ENCODE results near the gene C19orf47. TPM values are rescaled to one million over a fixed set of nuclear protein-coding genes. Genes with fewer than 3 reads are reported as not detected.

The C19orf47 gene
- total and polyA plus RNA-seq, 4 donors: 6.9 to 24.4 (median 15.8) TPM

- Histone ChIP-seq H3K9me3 (ENCODE audit: control insufficient read depth, insufficient read depth, low read length) (no peaks in the 10 kb centered on the region), H3K4me1 (ENCODE audit: control insufficient read depth, insufficient read depth, low read length) (no peaks in the 10 kb centered on the region), H3K27me3 (ENCODE audit: control insufficient read depth, insufficient read depth, low read length) (no peaks in the 10 kb centered on the region), H3K4me3 (ENCODE audit: low read depth, low read length) (no peak within 1 kb of the TSS), H3K36me3 (ENCODE audit: control insufficient read depth, insufficient read depth, low read length) (peaks cover 13% of the 10 kb centered on the region), H3K27ac (ENCODE audit: low read depth, low read length) (no peak within 1 kb of the TSS)
- WGBS (ENCODE audit: insufficient coverage): 83% methylated on average over 10 of the region's 10 CpGs
- no peak for DNase-seq (ENCODE audit: low read depth in 4 of 6, low spot score in 6 of 6)
These were observed 42.0 kb upstream of the C19orf47 start, which contains the start of gene HIPK4 for GRCh38 chr19:40390084-40390742. Gene HIPK4 (minus strand): TSS chr19:40390181. CDS start chr19:40389902, 279 bp downstream.

GRCh38 chr19:40389404-40390083 lies 41.3 kb upstream of the C19orf47 start:
- no peak overlapping the region for H3K27ac ChIP-seq (ENCODE audit: low read depth, low read length)
- H3K4me3 ChIP-seq (ENCODE audit: low read depth, low read length): no peak overlapping the region
- H3K9me3 ChIP-seq (ENCODE audit: control insufficient read depth, insufficient read depth, low read length): no peaks in the 10 kb centered on the region
- H3K4me1 ChIP-seq (ENCODE audit: control insufficient read depth, insufficient read depth, low read length): no peaks in the 10 kb centered on the region
- peaks cover 13% of the 10 kb centered on the region for H3K36me3 ChIP-seq (ENCODE audit: control insufficient read depth, insufficient read depth, low read length)
- H3K27me3 ChIP-seq (ENCODE audit: control insufficient read depth, insufficient read depth, low read length): no peaks in the 10 kb centered on the region
- 94% methylated on average over 31 of the region's 33 CpGs for WGBS (ENCODE audit: insufficient coverage)
- DNase-seq (ENCODE audit: low read depth in 4 of 6, low spot score in 6 of 6): no peak

DNA sequence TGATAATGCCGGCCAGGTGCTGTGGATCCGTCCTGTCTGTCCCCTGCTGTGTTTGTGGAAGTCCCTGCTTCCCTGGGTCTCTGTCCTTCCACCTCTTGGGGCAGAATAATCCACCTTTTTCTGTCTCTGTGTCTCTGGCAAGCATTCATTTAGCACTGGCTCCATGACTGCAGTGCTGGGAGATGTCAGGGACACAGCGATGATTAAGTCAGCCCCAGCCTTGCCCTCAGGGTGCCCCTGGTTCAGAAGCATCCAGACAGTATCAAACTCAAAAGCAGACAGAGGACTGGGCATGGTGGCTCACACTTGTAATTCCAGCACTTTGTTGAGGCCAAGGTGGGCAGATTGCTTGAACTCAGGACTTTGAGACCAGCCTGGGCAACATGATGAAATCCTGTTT lies 40.3 kb upstream of the C19orf47 start:
- Histone ChIP-seq H3K36me3 (ENCODE audit: control insufficient read depth, insufficient read depth, low read length) (peaks cover 9% of the 10 kb centered on the region), H3K4me1 (ENCODE audit: control insufficient read depth, insufficient read depth, low read length) (no peaks in the 10 kb centered on the region), H3K9me3 (ENCODE audit: control insufficient read depth, insufficient read depth, low read length) (no peaks in the 10 kb centered on the region), H3K27me3 (ENCODE audit: control insufficient read depth, insufficient read depth, low read length) (no peaks in the 10 kb centered on the region), H3K4me3 (ENCODE audit: low read depth, low read length) (no peak overlapping the region), H3K27ac (ENCODE audit: low read depth, low read length) (no peak overlapping the region)
- WGBS (ENCODE audit: insufficient coverage): 68% methylated on average over 3 of the region's 3 CpGs
- DNase-seq (ENCODE audit: low read depth in 4 of 6, low spot score in 6 of 6): no peak

DNA sequence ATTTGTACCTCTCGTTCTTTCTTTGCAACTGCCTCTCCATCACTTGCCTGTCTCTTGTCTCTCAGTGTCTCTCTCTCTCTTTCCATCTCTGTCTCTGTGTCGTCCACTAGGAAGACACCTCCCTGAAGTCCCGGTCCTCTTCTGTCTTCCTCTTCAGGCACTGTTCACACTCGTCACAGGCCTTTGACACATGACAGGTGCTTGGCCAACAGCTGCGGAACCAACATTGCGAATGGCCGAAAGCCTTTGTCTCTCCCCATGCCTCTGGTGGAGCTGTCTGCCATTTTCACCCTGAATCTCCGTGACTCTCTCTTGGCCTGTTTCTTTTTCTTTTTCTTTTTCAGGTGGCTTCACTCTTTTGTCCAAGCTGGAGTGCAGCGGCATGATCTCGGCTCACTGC lies 39.0 kb upstream of the C19orf47 start:
- Histone ChIP-seq H3K4me1 (ENCODE audit: control insufficient read depth, insufficient read depth, low read length) (no peaks in the 10 kb centered on the region), H3K27ac (ENCODE audit: low read depth, low read length) (no peak overlapping the region), H3K4me3 (ENCODE audit: low read depth, low read length) (no peak overlapping the region), H3K9me3 (ENCODE audit: control insufficient read depth, insufficient read depth, low read length) (no peaks in the 10 kb centered on the region), H3K27me3 (ENCODE audit: control insufficient read depth, insufficient read depth, low read length) (no peaks in the 10 kb centered on the region), H3K36me3 (ENCODE audit: control insufficient read depth, insufficient read depth, low read length) (peaks cover 9% of the 10 kb centered on the region)
- no peak for DNase-seq (ENCODE audit: low read depth in 4 of 6, low spot score in 6 of 6)
- 81% methylated on average over 8 of the region's 10 CpGs for WGBS (ENCODE audit: insufficient coverage)

DNA sequence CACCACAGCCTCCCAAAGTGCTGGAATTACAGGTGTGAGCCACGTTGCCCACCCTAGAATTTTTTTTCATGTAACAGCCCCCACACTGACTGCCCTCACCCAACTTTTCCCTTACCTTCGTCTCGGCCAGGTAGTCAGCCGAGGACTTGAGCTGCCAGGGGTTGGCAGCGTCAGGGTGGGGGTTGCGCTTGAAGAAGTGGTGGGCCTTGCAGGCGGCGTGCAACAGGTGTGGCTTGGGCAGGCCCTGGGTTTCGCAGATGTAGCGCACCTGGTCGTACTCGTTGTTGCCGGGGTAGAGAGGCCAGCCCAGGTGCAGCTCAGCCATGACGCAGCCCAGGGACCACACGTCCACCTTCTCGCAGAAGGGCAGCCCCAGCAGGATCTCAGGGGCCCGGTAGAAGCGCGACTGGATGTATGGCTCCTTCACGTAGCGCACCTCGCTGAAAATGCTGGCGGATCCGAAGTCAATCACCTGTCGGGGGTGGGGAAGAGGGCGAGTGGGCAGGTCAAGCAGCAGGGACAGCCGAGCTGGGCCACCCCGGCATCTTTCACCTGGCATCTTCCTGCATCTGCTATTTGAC lies 35.6 kb upstream of the C19orf47 start:
- 85% methylated on average over 25 of the region's 28 CpGs for WGBS (ENCODE audit: insufficient coverage)
- no peaks in the 10 kb centered on the region for H3K9me3 ChIP-seq (ENCODE audit: control insufficient read depth, insufficient read depth, low read length)
- DNase-seq (ENCODE audit: low read depth in 4 of 6, low spot score in 6 of 6): no peak
- peaks cover 29% of the 10 kb centered on the region for H3K36me3 ChIP-seq (ENCODE audit: control insufficient read depth, insufficient read depth, low read length)
- H3K4me3 ChIP-seq (ENCODE audit: low read depth, low read length): no peak overlapping the region
- no peaks in the 10 kb centered on the region for H3K27me3 ChIP-seq (ENCODE audit: control insufficient read depth, insufficient read depth, low read length)
- no peak overlapping the region for H3K27ac ChIP-seq (ENCODE audit: low read depth, low read length)
- H3K4me1 ChIP-seq (ENCODE audit: control insufficient read depth, insufficient read depth, low read length): no peaks in the 10 kb centered on the region

GRCh38 chr19:40381321-40381720 lies 33.1 kb upstream of the C19orf47 start:
- no peaks in the 10 kb centered on the region for H3K27me3 ChIP-seq (ENCODE audit: control insufficient read depth, insufficient read depth, low read length)

GRCh38 chr19:40380199-40381037 lies 32.2 kb upstream of the C19orf47 start:
- Histone ChIP-seq H3K4me3 (ENCODE audit: low read depth, low read length) (no peak overlapping the region), H3K4me1 (ENCODE audit: control insufficient read depth, insufficient read depth, low read length) (no peaks in the 10 kb centered on the region), H3K27ac (ENCODE audit: low read depth, low read length) (no peak overlapping the region), H3K27me3 (ENCODE audit: control insufficient read depth, insufficient read depth, low read length) (no peaks in the 10 kb centered on the region), H3K36me3 (ENCODE audit: control insufficient read depth, insufficient read depth, low read length) (peaks cover 60% of the 10 kb centered on the region), H3K9me3 (ENCODE audit: control insufficient read depth, insufficient read depth, low read length) (no peaks in the 10 kb centered on the region)
- no peak for DNase-seq (ENCODE audit: low read depth in 4 of 6, low spot score in 6 of 6)
- 87% methylated on average over 30 of the region's 37 CpGs for WGBS (ENCODE audit: insufficient coverage)

More at GRCh38 chr19:40381321-40381720, 33.1 kb upstream of the C19orf47 start:
- H3K36me3 ChIP-seq (ENCODE audit: control insufficient read depth, insufficient read depth, low read length): peaks cover 53% of the 10 kb centered on the region
- no peak overlapping the region for H3K4me3 ChIP-seq (ENCODE audit: low read depth, low read length)
- H3K4me1 ChIP-seq (ENCODE audit: control insufficient read depth, insufficient read depth, low read length): no peaks in the 10 kb centered on the region
- H3K9me3 ChIP-seq (ENCODE audit: control insufficient read depth, insufficient read depth, low read length): no peaks in the 10 kb centered on the region
- 89% methylated on average over 3 of the region's 3 CpGs for WGBS (ENCODE audit: insufficient coverage)
- no peak overlapping the region for H3K27ac ChIP-seq (ENCODE audit: low read depth, low read length)
- no peak for DNase-seq (ENCODE audit: low read depth in 4 of 6, low spot score in 6 of 6)

GRCh38 chr19:40379446-40380198 lies 31.4 kb upstream of the C19orf47 start:
- no peak overlapping the region for H3K4me3 ChIP-seq (ENCODE audit: low read depth, low read length)
- no peaks in the 10 kb centered on the region for H3K4me1 ChIP-seq (ENCODE audit: control insufficient read depth, insufficient read depth, low read length)
- H3K36me3 ChIP-seq (ENCODE audit: control insufficient read depth, insufficient read depth, low read length): peaks cover 68% of the 10 kb centered on the region
- H3K27ac ChIP-seq (ENCODE audit: low read depth, low read length): no peak overlapping the region
- DNase-seq (ENCODE audit: low read depth in 4 of 6, low spot score in 6 of 6): no peak
- no peaks in the 10 kb centered on the region for H3K9me3 ChIP-seq (ENCODE audit: control insufficient read depth, insufficient read depth, low read length)
- no peaks in the 10 kb centered on the region for H3K27me3 ChIP-seq (ENCODE audit: control insufficient read depth, insufficient read depth, low read length)
- 90% methylated on average over 9 of the region's 11 CpGs for WGBS (ENCODE audit: insufficient coverage)

DNA sequence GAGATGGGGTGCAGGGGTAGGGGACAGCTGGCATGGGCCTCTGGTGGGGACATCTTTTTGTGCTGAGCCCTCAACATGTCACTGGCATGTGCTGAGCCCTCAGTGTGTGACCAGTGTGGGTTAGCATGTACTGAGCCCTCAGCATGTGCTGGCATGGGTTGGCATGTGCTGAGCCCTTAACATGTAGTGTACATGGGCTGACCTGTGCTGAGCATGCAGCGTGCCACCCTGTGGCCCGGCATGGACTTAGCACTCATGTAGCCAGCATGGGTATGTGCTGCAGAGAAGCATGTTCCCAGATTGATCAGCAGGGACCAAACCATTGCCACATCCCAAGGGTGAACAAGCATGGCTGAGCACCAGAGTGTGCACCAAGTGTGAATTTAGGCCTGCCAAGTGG lies 30.3 kb upstream of the C19orf47 start:
- 91% methylated on average over 2 of the region's 2 CpGs for WGBS (ENCODE audit: insufficient coverage)
- Histone ChIP-seq H3K4me3 (ENCODE audit: low read depth, low read length) (no peak overlapping the region), H3K36me3 (ENCODE audit: control insufficient read depth, insufficient read depth, low read length) (peaks cover 76% of the 10 kb centered on the region), H3K9me3 (ENCODE audit: control insufficient read depth, insufficient read depth, low read length) (no peaks in the 10 kb centered on the region), H3K27ac (ENCODE audit: low read depth, low read length) (no peak overlapping the region), H3K4me1 (ENCODE audit: control insufficient read depth, insufficient read depth, low read length) (no peaks in the 10 kb centered on the region), H3K27me3 (ENCODE audit: control insufficient read depth, insufficient read depth, low read length) (no peaks in the 10 kb centered on the region)
- DNase-seq (ENCODE audit: low read depth in 4 of 6, low spot score in 6 of 6): no peak
